BLaER1 (cell line): ENCODE data around the gene TCF7.
A peak's percentile ranks its signal among the peaks of the same experiment; 100 is the strongest.

Experiments
- H3K27ac ChIP-seq: shearing (Covaris generic); formaldehyde crosslinking; 2 replicates; pipeline ENCODE4 v1.8.1; 2022
- H3K27me3 ChIP-seq: shearing (Covaris generic); formaldehyde crosslinking; 2 replicates; pipeline ENCODE4 v1.8.1; 2022
- H3K36me3 ChIP-seq: shearing (Covaris generic); formaldehyde crosslinking; 2 replicates; pipeline ENCODE4 v1.8.1; 2022
- H3K4me1 ChIP-seq: shearing (Covaris generic); formaldehyde crosslinking; 2 replicates; pipeline ENCODE4 v1.8.1; 2022
- H3K4me2 ChIP-seq: shearing (Covaris generic); formaldehyde crosslinking; 2 replicates; pipeline ENCODE4 v1.8.1; 2022
- H3K4me3 ChIP-seq: shearing (Covaris generic); formaldehyde crosslinking; 2 replicates; pipeline ENCODE4 v1.8.1; 2022
- H3K9ac ChIP-seq: shearing (Covaris generic); formaldehyde crosslinking; 2 replicates; pipeline ENCODE4 v1.8.1; 2022
- H3K9me3 ChIP-seq: shearing (Covaris generic); formaldehyde crosslinking; 2 replicates; pipeline ENCODE4 v1.8.1; 2022
- H4K20me1 ChIP-seq: shearing (Covaris generic); formaldehyde crosslinking; 2 replicates; pipeline ENCODE4 v1.8.1; 2022
- Cebpa-rat ChIP-seq: shearing (Covaris generic); IDR thresholded peaks from 2 replicates; pipeline ENCODE4 v1.8.1; 2022

Gene TCF7

DNA sequence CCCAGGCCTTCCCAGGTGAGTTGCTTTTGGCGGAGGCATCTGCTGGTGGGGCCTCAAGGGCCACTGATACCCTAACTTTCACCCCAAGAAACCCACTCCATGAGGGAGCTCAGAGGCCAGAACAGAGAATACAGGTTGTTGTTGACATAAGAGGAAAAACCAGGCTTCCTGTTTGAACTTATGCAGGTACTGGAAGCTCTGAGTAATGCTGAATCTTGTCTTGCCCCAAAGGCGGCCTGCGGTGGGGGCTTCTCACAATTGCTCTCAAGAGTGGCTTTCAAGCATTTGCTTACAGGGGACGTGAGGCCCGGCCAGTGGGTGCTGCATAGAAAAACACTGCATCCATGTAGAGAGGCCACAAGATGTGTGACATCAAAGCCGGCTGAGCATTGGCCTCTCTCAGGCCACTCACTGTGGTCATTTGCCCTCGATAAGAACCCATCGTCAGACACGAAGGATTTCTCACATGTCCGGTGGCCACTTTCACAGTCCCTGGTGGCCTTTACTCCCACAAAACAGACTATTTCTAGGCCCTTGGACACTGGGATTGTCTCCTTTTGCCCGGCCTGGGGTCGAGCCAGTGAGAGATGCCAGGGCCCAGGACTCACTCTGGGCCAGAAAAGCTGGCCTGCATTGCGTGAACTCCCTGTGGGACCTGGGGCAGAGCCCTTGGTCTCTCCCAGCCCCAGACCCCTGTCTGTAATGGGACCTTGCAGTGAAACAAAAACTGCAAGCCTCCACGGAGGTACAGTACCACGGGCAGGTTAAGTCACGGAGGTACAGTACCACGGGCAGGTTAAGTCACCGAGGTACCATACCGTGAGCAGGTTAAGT, 34.5 kb upstream of the TCF7 start:
- H3K4me2 ChIP-seq = no peak overlapping the region
- no peak overlapping the region for H3K27ac ChIP-seq
- no peaks in the 10 kb centered on the region for H3K9me3 ChIP-seq
- TF ChIP-seq Cebpa-rat = no peak
- no peak overlapping the region for H3K9ac ChIP-seq
- no peaks in the 10 kb centered on the region for H4K20me1 ChIP-seq
- no peaks in the 10 kb centered on the region for H3K4me1 ChIP-seq
- H3K36me3 ChIP-seq = no peaks in the 10 kb centered on the region
- no peak overlapping the region for H3K4me3 ChIP-seq
- no peaks in the 10 kb centered on the region for H3K27me3 ChIP-seq

DNA sequence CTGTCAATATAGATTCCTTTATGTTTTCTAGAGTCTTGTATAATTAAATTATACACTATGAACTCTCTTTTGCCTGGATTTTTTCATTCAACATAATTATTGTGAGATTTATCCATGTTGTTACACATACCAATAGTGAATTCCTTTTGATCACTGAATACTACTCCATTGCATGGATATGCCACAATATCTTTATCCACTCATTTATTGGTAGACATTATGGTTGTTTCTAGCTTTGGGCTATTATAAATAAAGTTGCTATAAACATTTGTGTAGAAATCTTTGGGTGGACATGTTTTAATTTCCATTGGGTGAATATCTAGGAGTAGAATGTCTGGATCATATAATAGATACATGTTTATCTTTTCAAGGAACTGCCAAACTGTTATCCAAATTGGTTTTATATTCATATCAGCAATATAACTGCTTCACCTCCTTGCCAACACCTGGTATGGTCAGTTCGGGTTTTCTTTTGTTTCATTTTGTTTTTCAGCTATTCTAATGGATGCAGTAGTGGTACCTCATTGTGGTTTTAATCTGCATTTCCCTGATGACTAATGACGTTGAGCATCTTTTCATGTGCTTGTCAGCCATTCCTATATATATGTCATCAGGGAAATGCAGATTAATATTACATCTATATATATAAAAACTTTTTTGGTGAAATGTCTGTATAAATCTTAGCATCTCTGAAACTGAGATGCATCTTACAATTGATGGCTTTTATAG, 32.1 kb upstream of the TCF7 start:
- Histone ChIP-seq H3K4me3 (no peak overlapping the region), H3K36me3 (no peaks in the 10 kb centered on the region), H3K27me3 (peaks cover 21% of the 10 kb centered on the region), H3K4me2 (no peak overlapping the region), H3K9me3 (no peaks in the 10 kb centered on the region), H3K9ac (no peak overlapping the region), H3K4me1 (peaks cover 12% of the 10 kb centered on the region), H3K27ac (no peak overlapping the region), H4K20me1 (no peaks in the 10 kb centered on the region)
- TF ChIP-seq Cebpa-rat = no peak

DNA sequence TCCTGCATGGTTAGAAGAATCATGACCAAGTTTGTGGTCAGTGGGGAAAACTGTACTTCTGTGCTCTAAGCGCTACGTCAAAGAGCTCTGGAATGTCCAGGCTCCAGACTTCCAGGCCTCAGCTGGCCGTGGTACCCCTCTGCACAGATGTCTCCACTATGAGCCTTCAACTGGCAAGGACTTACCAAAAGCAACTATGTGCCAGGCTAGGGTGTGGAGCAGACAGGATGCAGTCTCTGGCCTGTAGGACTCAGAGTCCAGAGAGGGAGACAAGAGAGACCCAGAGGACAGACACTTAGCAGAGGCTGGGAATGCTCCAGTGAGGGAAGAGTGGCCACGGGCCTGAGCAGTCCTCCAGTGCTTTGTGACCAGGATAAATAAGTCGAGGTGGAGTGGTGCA, 31.0 kb upstream of the TCF7 start:
- Histone ChIP-seq H3K4me3 (no peak overlapping the region), H3K4me2 (no peak overlapping the region), H3K36me3 (no peaks in the 10 kb centered on the region), H3K9ac (no peak overlapping the region), H3K4me1 (peaks cover 19% of the 10 kb centered on the region), H3K27me3 (peaks cover 30% of the 10 kb centered on the region), H3K27ac (no peak overlapping the region), H4K20me1 (no peaks in the 10 kb centered on the region), H3K9me3 (no peaks in the 10 kb centered on the region)
- TF ChIP-seq Cebpa-rat = no peak

DNA sequence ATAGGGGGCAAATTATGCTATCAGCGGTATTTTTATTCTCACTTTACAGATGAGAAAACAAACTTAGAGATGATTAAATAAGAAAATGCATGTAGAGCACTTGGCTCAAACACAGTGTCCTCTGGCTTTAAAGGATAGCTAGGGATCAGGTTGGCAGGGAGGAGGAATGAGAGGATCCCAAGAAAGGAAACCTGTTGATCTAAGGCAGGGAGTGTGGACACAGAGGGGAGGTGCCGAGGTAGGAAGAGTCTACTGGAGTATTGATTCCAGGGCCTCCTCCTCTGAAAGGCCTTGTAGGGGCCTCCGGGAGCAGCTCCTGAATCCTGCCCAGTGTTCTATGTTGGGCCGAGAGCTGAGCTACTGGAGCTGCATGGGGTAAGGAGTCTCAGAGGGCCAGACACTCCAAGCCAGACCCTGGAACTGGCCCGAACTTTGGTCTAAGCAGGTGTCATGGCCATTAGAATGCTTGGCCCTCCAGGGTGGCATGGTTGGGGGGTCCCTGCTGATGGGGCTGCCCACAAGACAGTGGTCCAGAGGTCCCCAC, 30.4 kb upstream of the TCF7 start:
- Histone ChIP-seq H3K4me1 (peaks cover 25% of the 10 kb centered on the region), H3K4me2 (no peak overlapping the region), H3K27me3 (peaks cover 33% of the 10 kb centered on the region), H3K27ac (no peak overlapping the region), H3K4me3 (no peak overlapping the region), H3K36me3 (no peaks in the 10 kb centered on the region), H3K9me3 (no peaks in the 10 kb centered on the region), H4K20me1 (no peaks in the 10 kb centered on the region), H3K9ac (no peak overlapping the region)
- no peak for TF ChIP-seq Cebpa-rat

GRCh38 chr5:134084570-134084969, 29.9 kb upstream of the TCF7 start:
- peaks cover 33% of the 10 kb centered on the region for H3K27me3 ChIP-seq
- H3K4me3 ChIP-seq = no peak overlapping the region
- no peak for TF ChIP-seq Cebpa-rat
- no peaks in the 10 kb centered on the region for H4K20me1 ChIP-seq
- no peaks in the 10 kb centered on the region for H3K36me3 ChIP-seq
- H3K4me1 ChIP-seq = peaks cover 30% of the 10 kb centered on the region
- no peak overlapping the region for H3K4me2 ChIP-seq
- no peak overlapping the region for H3K9ac ChIP-seq
- H3K9me3 ChIP-seq = no peaks in the 10 kb centered on the region
- H3K27ac ChIP-seq = no peak overlapping the region

DNA sequence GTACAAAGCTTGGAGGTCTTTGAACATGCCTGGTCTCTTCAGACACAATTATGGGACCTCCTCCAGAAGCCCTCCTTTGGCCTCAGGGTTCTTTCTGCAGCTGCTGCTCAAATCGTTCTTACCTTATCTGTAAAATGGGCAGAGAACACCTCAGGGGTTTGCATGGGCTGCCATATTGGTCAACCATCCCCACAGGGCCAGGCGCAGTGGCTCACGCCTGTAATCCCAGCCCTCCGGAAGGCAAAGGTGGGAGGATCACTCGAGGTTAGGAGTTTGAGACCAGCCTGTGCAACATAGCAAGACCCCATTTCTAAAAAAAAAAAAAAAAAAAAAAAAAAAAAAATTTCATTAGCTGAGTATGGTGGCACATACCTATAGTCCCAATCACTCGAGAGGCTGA, 29.1 kb upstream of the TCF7 start:
- Histone ChIP-seq H3K27me3 (peaks cover 33% of the 10 kb centered on the region), H3K4me3 (no peak overlapping the region)

DNA sequence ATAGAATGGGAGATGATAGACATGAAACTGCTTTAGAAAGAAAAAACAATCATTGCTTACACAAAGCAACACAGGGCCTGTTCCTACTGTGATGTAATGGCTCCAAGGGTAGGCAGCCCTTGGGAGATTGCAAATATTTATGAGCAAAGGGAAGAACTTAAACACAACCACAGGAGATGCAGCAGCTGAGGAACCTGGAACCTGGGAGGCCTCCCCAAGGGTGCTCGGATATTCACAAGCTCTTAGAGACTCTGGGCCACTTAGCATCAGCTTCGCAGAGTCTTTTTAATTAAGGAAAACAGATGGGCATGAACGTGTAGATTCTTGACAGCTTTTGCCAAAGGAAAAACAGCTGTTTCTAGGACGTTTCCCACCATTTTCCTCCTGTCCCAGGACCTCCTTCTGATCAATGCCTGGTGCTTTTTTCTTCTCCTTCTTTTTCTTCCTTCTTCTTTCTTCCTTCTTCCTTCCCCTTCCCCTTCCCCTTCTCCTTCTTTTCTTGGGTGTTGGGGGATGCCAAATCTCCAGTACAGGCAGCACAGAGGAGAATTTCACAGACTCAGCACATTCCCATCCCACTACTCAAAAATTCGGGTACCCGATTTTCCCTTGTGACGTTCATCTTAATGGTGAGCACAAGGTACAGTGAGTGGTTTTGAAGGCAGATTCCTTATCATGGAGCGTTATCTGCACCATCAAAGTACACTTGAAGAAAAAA, 28.1 kb upstream of the TCF7 start:
- H3K4me2 ChIP-seq = peak overlapping the region; percentile 41
- no peak overlapping the region for H3K9ac ChIP-seq
- H3K36me3 ChIP-seq = no peaks in the 10 kb centered on the region
- no peak overlapping the region for H3K27ac ChIP-seq
- H3K4me3 ChIP-seq = no peak overlapping the region
- TF ChIP-seq Cebpa-rat = no peak
- no peaks in the 10 kb centered on the region for H4K20me1 ChIP-seq
- peaks cover 48% of the 10 kb centered on the region for H3K4me1 ChIP-seq
- no peaks in the 10 kb centered on the region for H3K9me3 ChIP-seq
- peaks cover 33% of the 10 kb centered on the region for H3K27me3 ChIP-seq

More for the DNA sequence above, 29.1 kb upstream of the TCF7 start:
- no peak for TF ChIP-seq Cebpa-rat
- H3K36me3 ChIP-seq = no peaks in the 10 kb centered on the region
- H3K9ac ChIP-seq = no peak overlapping the region
- H3K4me1 ChIP-seq = peaks cover 38% of the 10 kb centered on the region
- H4K20me1 ChIP-seq = no peaks in the 10 kb centered on the region
- no peaks in the 10 kb centered on the region for H3K9me3 ChIP-seq
- no peak overlapping the region for H3K27ac ChIP-seq
- H3K4me2 ChIP-seq = no peak overlapping the region

DNA sequence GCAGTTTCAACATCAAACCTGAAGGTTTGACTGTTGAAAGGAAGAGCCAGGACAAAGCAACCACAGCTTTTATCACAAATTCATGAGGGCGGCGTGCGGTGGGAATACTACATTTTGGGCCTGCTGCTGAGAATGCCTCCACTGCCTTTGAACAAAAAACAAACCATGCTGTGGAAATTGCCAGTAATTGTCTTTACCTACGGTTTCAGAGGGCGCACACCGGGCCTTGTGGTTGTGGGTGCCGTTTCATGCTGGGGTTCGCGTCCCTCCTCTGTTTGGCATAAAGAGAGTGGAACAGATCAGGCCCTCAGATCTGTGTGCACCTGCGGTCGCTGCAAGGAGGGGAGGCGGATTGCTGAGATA, 27.6 kb upstream of the TCF7 start:
- no peaks in the 10 kb centered on the region for H4K20me1 ChIP-seq
- H3K36me3 ChIP-seq = no peaks in the 10 kb centered on the region
- H3K4me3 ChIP-seq = no peak overlapping the region
- H3K9ac ChIP-seq = no peak overlapping the region
- H3K27me3 ChIP-seq = peaks cover 33% of the 10 kb centered on the region
- H3K9me3 ChIP-seq = no peaks in the 10 kb centered on the region
- peaks cover 54% of the 10 kb centered on the region for H3K4me1 ChIP-seq
- no peak for TF ChIP-seq Cebpa-rat
- peak overlapping the region; percentile 41 for H3K4me2 ChIP-seq
- H3K27ac ChIP-seq = no peak overlapping the region

GRCh38 chr5:134088291-134088690, 26.2 kb upstream of the TCF7 start:
- H3K27ac ChIP-seq = no peak overlapping the region
- no peaks in the 10 kb centered on the region for H3K36me3 ChIP-seq
- no peaks in the 10 kb centered on the region for H3K9me3 ChIP-seq
- peaks cover 67% of the 10 kb centered on the region for H3K4me1 ChIP-seq
- 0 out of 2 replicates have a peak overlapping the region, but pooled peaks have one; percentile 80 for H3K4me2 ChIP-seq
- no peak overlapping the region for H3K9ac ChIP-seq
- no peaks in the 10 kb centered on the region for H4K20me1 ChIP-seq
- H3K4me3 ChIP-seq = no peak overlapping the region
- no peak for TF ChIP-seq Cebpa-rat
- peaks cover 33% of the 10 kb centered on the region for H3K27me3 ChIP-seq
